ENCODE results near the gene HGD.

HGD gene

GRCh38 chr3:120634539-120634938 lies 47.5 kb downstream of the HGD start:
- H3K9me2 ChIP-seq (replicated peaks; ENCODE audit: control insufficient read depth, low read length): no peaks in the 10 kb centered on the region

GRCh38 chr3:120625159-120625586 lies 56.9 kb downstream of the HGD start:
- no peak for TF ChIP-seq CTCF (IDR thresholded peaks at IDR 0.05; ENCODE audit: low read depth, low read length, poor library complexity, severe bottlenecking)
- no peak for TF ChIP-seq EZH2phosphoT487 (IDR thresholded peaks at IDR 0.05; ENCODE audit: borderline replicate concordance, low read length)
- H4K20me1 ChIP-seq (ENCODE audit: control insufficient read depth, insufficient read depth, low read depth, low read length): no peaks in the 10 kb centered on the region
- H3K36me3 ChIP-seq (ENCODE audit: control insufficient read depth, low read length): no peaks in the 10 kb centered on the region
- no peaks in the 10 kb centered on the region for H3K4me1 ChIP-seq (ENCODE audit: control insufficient read depth, low read length)
- H3K9me3 ChIP-seq (ENCODE audit: control insufficient read depth, insufficient read depth, low read length): peaks cover 19% of the 10 kb centered on the region
- no peak overlapping the region for H3K27ac ChIP-seq (ENCODE audit: low read depth, low read length)
- no peaks in the 10 kb centered on the region for H3K9me2 ChIP-seq (replicated peaks; ENCODE audit: control insufficient read depth, low read length)
- no peaks in the 10 kb centered on the region for H3K27me3 ChIP-seq (ENCODE audit: control insufficient read depth, low read length)
- no peak overlapping the region for H3K4me2 ChIP-seq (ENCODE audit: low read length)
- H3K79me2 ChIP-seq (ENCODE audit: control insufficient read depth, low read length): no peaks in the 10 kb centered on the region
- no peak overlapping the region for H3K4me3 ChIP-seq (ENCODE audit: low read length)
- H3F3A ChIP-seq (ENCODE audit: control insufficient read depth, insufficient read depth): no peaks in the 10 kb centered on the region

More at GRCh38 chr3:120634539-120634938, 47.5 kb downstream of the HGD start:
- H3K4me3 ChIP-seq (ENCODE audit: low read length): no peak overlapping the region
- no peaks in the 10 kb centered on the region for H3K27me3 ChIP-seq (ENCODE audit: control insufficient read depth, low read length)
- no peak overlapping the region for H3K4me2 ChIP-seq (ENCODE audit: low read length)
- H3K36me3 ChIP-seq (ENCODE audit: control insufficient read depth, low read length): no peaks in the 10 kb centered on the region
- TF ChIP-seq CTCF (IDR thresholded peaks at IDR 0.05; ENCODE audit: low read depth, low read length, poor library complexity, severe bottlenecking) (no peak), EZH2phosphoT487 (IDR thresholded peaks at IDR 0.05; ENCODE audit: borderline replicate concordance, low read length) (no peak)
- H3K79me2 ChIP-seq (ENCODE audit: control insufficient read depth, low read length): no peaks in the 10 kb centered on the region
- H3K27ac ChIP-seq (ENCODE audit: low read depth, low read length): no peak overlapping the region
- no peaks in the 10 kb centered on the region for H3K9me3 ChIP-seq (ENCODE audit: control insufficient read depth, insufficient read depth, low read length)
- H4K20me1 ChIP-seq (ENCODE audit: control insufficient read depth, insufficient read depth, low read depth, low read length): no peaks in the 10 kb centered on the region
- H3F3A ChIP-seq (ENCODE audit: control insufficient read depth, insufficient read depth): no peaks in the 10 kb centered on the region
- no peaks in the 10 kb centered on the region for H3K4me1 ChIP-seq (ENCODE audit: control insufficient read depth, low read length)

- Histone ChIP-seq H3K27me3 (ENCODE audit: control insufficient read depth, low read length) (no peaks in the 10 kb centered on the region), H3K9me2 (replicated peaks; ENCODE audit: control insufficient read depth, low read length) (no peaks in the 10 kb centered on the region), H3K4me3 (ENCODE audit: low read length) (no peak overlapping the region), H3K79me2 (ENCODE audit: control insufficient read depth, low read length) (no peaks in the 10 kb centered on the region), H3K4me2 (ENCODE audit: low read length) (no peak overlapping the region), H3K9me3 (ENCODE audit: control insufficient read depth, insufficient read depth, low read length) (peaks cover 19% of the 10 kb centered on the region), H4K20me1 (ENCODE audit: control insufficient read depth, insufficient read depth, low read depth, low read length) (no peaks in the 10 kb centered on the region), H3K36me3 (ENCODE audit: control insufficient read depth, low read length) (no peaks in the 10 kb centered on the region), H3K27ac (ENCODE audit: low read depth, low read length) (no peak overlapping the region), H3K4me1 (ENCODE audit: control insufficient read depth, low read length) (no peaks in the 10 kb centered on the region), H3F3A (ENCODE audit: control insufficient read depth, insufficient read depth) (no peaks in the 10 kb centered on the region)
- TF ChIP-seq EZH2phosphoT487 (IDR thresholded peaks at IDR 0.05; ENCODE audit: borderline replicate concordance, low read length) (no peak), CTCF (IDR thresholded peaks at IDR 0.05; ENCODE audit: low read depth, low read length, poor library complexity, severe bottlenecking) (no peak)
Measured at GRCh38 chr3:120623727-120624093, 58.3 kb downstream of the HGD start.

Measured in DOHH2 (cell line).